OCI-LY7 (cell line): ENCODE data around the gene ZBTB21. TPM values are rescaled to one million over a fixed set of nuclear protein-coding genes. Genes with fewer than 3 reads are reported as not detected.

Experiments
- BruUV-seq: library from RNA; stranded (reverse); fragments of 400-500 nt; replicated peaks from 2 replicates; lab custom pipeline; 2021; lab: Mats Ljungman, UMichigan
- CTCF ChIA-PET: fragments of 300-600 bp; sonication (Branson Sonifier 250); formaldehyde crosslinking; loops from one replicate; lab custom pipeline; 2022; ENCODE audit warnings: antibody characterized with exemption; ENCODE audit not compliant: unreplicated experiment; lab: Charles Lee
- POLR2A ChIA-PET: fragments of 300-600 bp; sonication (Branson Sonifier 250); formaldehyde crosslinking; loops from one replicate; lab custom pipeline; 2022; ENCODE audit warnings: antibody characterized with exemption; lab: Charles Lee
- DNase-seq: peaks from one replicate; pipeline ENCODE4 v3.0.0-alpha.2; 2015; ENCODE audit warnings: low spot score
- H2AFZ ChIP-seq: fragments of 200-600 bp; sonication (generic), shearing (Covaris generic); 2 replicates; pipeline ENCODE4 v1.6.1; 2014; ENCODE audit warnings: mild to moderate bottlenecking, antibody characterized with exemption, low read length, moderate library complexity
- H3K27ac ChIP-seq: fragments of 200-600 bp; sonication (generic); 2 replicates; pipeline ENCODE4 v1.5.1; 2014; ENCODE audit warnings: mixed run types, low read depth, mild to moderate bottlenecking, moderate library complexity, low read length, inconsistent platforms; ENCODE audit not compliant: poor library complexity, severe bottlenecking
- H3K36me3 ChIP-seq: fragments of 200-600 bp; sonication (generic); 2 replicates; pipeline ENCODE4 v1.6.1; 2014; ENCODE audit warnings: mild to moderate bottlenecking, antibody characterized with exemption, low read length, moderate library complexity, mixed read lengths; ENCODE audit not compliant: insufficient read depth
- H3K4me1 ChIP-seq: fragments of 200-600 bp; sonication (generic); 2 replicates; pipeline ENCODE4 v1.5.1; 2014; ENCODE audit warnings: mild to moderate bottlenecking, low read length; ENCODE audit not compliant: insufficient read depth, poor library complexity, severe bottlenecking
- H3K4me2 ChIP-seq: fragments of 200-600 bp; sonication (generic); 2 replicates; pipeline ENCODE4 v1.6.1; 2014; ENCODE audit warnings: mild to moderate bottlenecking, low read length
- H3K4me3 ChIP-seq: fragments of 200-600 bp; sonication (generic); 2 replicates; pipeline ENCODE4 v1.5.1; 2014; ENCODE audit warnings: mild to moderate bottlenecking, low read depth, low read length; ENCODE audit not compliant: poor library complexity, severe bottlenecking
- H3K79me2 ChIP-seq: fragments of 200-600 bp; sonication (generic); 2 replicates; pipeline ENCODE4 v1.6.1; 2016; ENCODE audit warnings: low read depth, mild to moderate bottlenecking, low read length, moderate library complexity, mixed read lengths; ENCODE audit not compliant: insufficient read depth
- H3K9me2 ChIP-seq: fragments of 200-600 bp; sonication (generic); 2 replicates; pipeline ENCODE4 v1.6.1; 2016; ENCODE audit warnings: mild to moderate bottlenecking, low read length, mixed read lengths; ENCODE audit not compliant: insufficient read depth
- H3K9me3 ChIP-seq: fragments of 200-600 bp; sonication (generic); 2 replicates; pipeline ENCODE4 v1.6.1; 2014; ENCODE audit warnings: mild to moderate bottlenecking, mixed run types, low read length, mixed read lengths
- H4K20me1 ChIP-seq: fragments of 200-600 bp; sonication (generic); 2 replicates; pipeline ENCODE4 v1.6.1; 2014; ENCODE audit warnings: mild to moderate bottlenecking, antibody characterized with exemption, low read length, moderate library complexity, mixed read lengths; ENCODE audit not compliant: insufficient read depth
- CTCF ChIP-seq: fragments of 200-600 bp; sonication (generic); conservative IDR thresholded peaks from 2 replicates; pipeline ENCODE4 v1.5.1; 2014; ENCODE audit warnings: mild to moderate bottlenecking, antibody characterized with exemption, low read length, moderate library complexity, mixed read lengths
- EZH2phosphoT487 ChIP-seq: fragments of 200-600 bp; sonication (generic); IDR thresholded peaks from 2 replicates; pipeline ENCODE4 v1.6.1; 2018; ENCODE audit warnings: low read depth, borderline replicate concordance, mild to moderate bottlenecking, mixed run types, antibody characterized with exemption, low read length, moderate library complexity, mixed read lengths
- intact Hi-C: fragments of 100-400 bp; cut with micrococcal nuclease; formaldehyde crosslinking; loops from one replicate; pipeline ENCODE4 v1.10.0; 2022; ENCODE audit not compliant: unreplicated experiment
- total RNA-seq, 2 experiments: library from RNA; depleted of rRNA in 1 of 2; stranded (reverse); fragments of >200 nt in 1 of 2; shearing (Covaris generic) in 1 of 2; gene quantifications; 2 replicates each; pipeline ENCODE4 v1.2.3, GENCODE V29; 2014 to 2022

Gene ZBTB21
- total RNA-seq, 2 experiments from 2014 or later: 10.0 to 19.6 TPM

- no peaks in the 10 kb centered on the region for H4K20me1 ChIP-seq
- no peak for DNase-seq
- H2AFZ ChIP-seq: peak overlapping the region; percentile 72
- no peaks in the 10 kb centered on the region for H3K9me2 ChIP-seq
- CTCF ChIA-PET: no interaction called here
- intact Hi-C loops: no loop called here
- H3K36me3 ChIP-seq: no peaks in the 10 kb centered on the region
- POLR2A ChIA-PET: no interaction called here
- no peaks in the 10 kb centered on the region for H3K9me3 ChIP-seq
- no peaks in the 10 kb centered on the region for H3K79me2 ChIP-seq
- BruUV-seq: no TSS peak
- H3K4me1 ChIP-seq: peaks cover 56% of the 10 kb centered on the region
- H3K4me3 ChIP-seq: no peak overlapping the region
- peak overlapping the region; percentile 22; the same call in 1 of the 2 replicates for H3K4me2 ChIP-seq
- H3K27ac ChIP-seq: peak overlapping the region; percentile 13
- TF ChIP-seq EZH2phosphoT487 (no peak), CTCF (no peak)
Measured at GRCh38 chr21:42027822-42028765, 17.9 kb upstream of the ZBTB21 start.

- Histone ChIP-seq H3K36me3 (no peaks in the 10 kb centered on the region), H4K20me1 (no peaks in the 10 kb centered on the region), H3K9me2 (no peaks in the 10 kb centered on the region), H3K27ac (no peak overlapping the region), H3K9me3 (no peaks in the 10 kb centered on the region), H3K4me1 (peaks cover 47% of the 10 kb centered on the region), H2AFZ (no peak overlapping the region; the same call in 1 of the 2 replicates), H3K79me2 (no peaks in the 10 kb centered on the region), H3K4me2 (peak overlapping the region; percentile 22; the same call in 1 of the 2 replicates), H3K4me3 (no peak overlapping the region)
- TF ChIP-seq EZH2phosphoT487 (no peak), CTCF (no peak)
- POLR2A ChIA-PET: no interaction called here
- no TSS peak for BruUV-seq
- CTCF ChIA-PET: no interaction called here
- intact Hi-C loops: no loop called here
- DNase-seq: no peak
Measured at GRCh38 chr21:42027085-42027821, 17.1 kb upstream of the ZBTB21 start.
